NT2/D1 (cell line): Measurements from ENCODE around the gene ZFP57.

ENCODE experiments used
- YY1 ChIP-seq: IDR thresholded peaks from 2 replicates; pipeline ENCODE4 v1.6.1; 2011; ENCODE audit not compliant: insufficient read length, insufficient read depth
- ZNF274 ChIP-seq: IDR thresholded peaks from 2 replicates; pipeline ENCODE4 v1.6.1; 2011; ENCODE audit warnings: mild to moderate bottlenecking, low read depth, low read length

DNA sequence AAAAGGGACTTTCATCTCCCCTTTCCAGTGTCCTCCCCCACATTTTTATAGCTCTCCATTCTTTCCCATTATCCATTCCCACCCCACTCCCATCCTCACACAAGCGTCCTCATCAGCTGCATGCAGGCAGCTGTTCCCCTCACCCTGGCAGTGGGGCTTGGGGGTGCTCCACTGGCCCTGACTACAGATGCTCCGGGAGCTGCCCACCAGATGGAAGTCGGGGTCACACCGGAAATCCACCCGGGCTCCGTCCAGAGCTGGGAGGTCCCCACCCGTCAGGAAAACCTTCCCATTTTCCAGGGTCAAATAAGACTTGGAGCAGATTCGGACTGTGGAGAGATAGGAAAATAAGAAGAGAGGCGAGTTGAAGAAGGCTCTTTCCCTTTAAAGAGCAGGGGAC is 50.6 kb downstream of the ZFP57 start:
- TF ChIP-seq ZNF274 (no peak), YY1 (no peak)
